Right ventricle myocardium superior (tissue), 1 donor: ENCODE data around the gene AGTPBP1. TPM values are rescaled to one million over a fixed set of nuclear protein-coding genes. Genes with fewer than 3 reads are reported as not detected.
"Not testable (repeated sequence)": the region's sequence is repeated elsewhere in the genome, so short reads cannot be mapped to it uniquely, and the experiment has no call there.

Experiments
- ATAC-seq: fragments of 200-7000 bp; cut with Tn5 transposase; one replicate; pipeline ENCODE4 v1.9.1; 2020; ENCODE audit warnings: mild to moderate bottlenecking; ENCODE audit not compliant: poor library complexity
- DNase-seq: peaks from one replicate; pipeline ENCODE4 v3.0.0-alpha.2; 2020
- intact Hi-C: fragments of 100-400 bp; cut with DNase I; formaldehyde crosslinking; loops from one replicate; pipeline ENCODE4 v1.11.2; 2022
- total RNA-seq: library from RNA; stranded (reverse); fragmentation: NEBNext Ultra II Directional; extraction: Animal tissue kit (Norgen Biotek cat#: 25700); gene quantifications from one replicate; pipeline ENCODE4 v1.2.1, GENCODE V29; 2021
- donor health status: DM: no; HTN: yes; CAD: no; lungs with severe emphysema.

The AGTPBP1 gene
- total RNA-seq, 1 donor from 2014 or later = 78.3 TPM

- ATAC-seq (no peak), DNase-seq (no peak)
- intact Hi-C loops = no loop called here
Observed at GRCh38 chr9:85575868-85576267, 165.9 kb downstream of the AGTPBP1 start.

GRCh38 chr9:85573546-85573945, 168.2 kb downstream of the AGTPBP1 start:
- ATAC-seq, intact Hi-C loops, DNase-seq: not testable (repeated sequence)

- intact Hi-C loops, DNase-seq: not testable (repeated sequence)
Observed at GRCh38 chr9:85572917-85573316, 168.8 kb downstream of the AGTPBP1 start.

DNA sequence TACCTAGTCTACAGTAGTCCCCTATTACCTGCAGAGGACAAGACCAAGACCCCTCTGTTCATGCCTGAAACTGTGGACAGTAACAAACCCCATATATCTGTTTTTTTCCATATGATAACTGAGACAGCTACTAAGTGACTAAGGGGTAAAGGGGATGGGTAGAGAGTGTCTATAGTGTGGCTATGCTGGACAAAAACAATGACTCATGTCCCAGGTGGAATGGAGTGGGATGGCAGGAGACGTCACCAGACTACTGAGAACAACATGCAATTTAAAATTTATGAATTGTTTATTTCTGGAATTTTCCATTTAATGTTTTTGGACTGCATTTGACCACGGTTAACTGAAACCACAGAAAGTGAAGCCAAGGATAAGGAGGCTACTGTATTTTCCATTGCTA, 171.8 kb downstream of the AGTPBP1 start:
- intact Hi-C loops = no loop called here

More at GRCh38 chr9:85572917-85573316, 168.8 kb downstream of the AGTPBP1 start:
- ATAC-seq = not testable (repeated sequence)

DNA sequence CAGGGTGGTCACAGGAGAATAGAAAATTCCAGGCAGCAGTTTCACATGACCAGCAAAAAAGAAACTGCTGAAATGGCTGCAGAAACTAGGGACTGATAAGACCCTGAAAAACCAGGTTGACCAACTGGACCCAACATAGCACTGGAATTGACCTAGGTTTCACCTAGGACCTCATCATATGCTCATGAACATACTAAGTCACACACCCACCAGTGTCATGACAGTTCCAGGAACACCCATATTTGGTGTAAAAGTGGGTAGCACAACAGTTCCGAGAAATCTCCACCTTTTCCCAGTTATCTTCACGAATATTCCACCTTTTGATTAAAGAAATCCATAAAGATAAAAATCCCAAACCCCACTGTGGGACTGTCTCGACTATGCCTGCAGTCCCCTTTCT, 182.2 kb downstream of the AGTPBP1 start:
- DNase-seq = no peak
- no peak for ATAC-seq
- intact Hi-C loops = no loop called here

More for the DNA sequence above, 171.8 kb downstream of the AGTPBP1 start:
- ATAC-seq (no peak), DNase-seq (no peak)

DNA sequence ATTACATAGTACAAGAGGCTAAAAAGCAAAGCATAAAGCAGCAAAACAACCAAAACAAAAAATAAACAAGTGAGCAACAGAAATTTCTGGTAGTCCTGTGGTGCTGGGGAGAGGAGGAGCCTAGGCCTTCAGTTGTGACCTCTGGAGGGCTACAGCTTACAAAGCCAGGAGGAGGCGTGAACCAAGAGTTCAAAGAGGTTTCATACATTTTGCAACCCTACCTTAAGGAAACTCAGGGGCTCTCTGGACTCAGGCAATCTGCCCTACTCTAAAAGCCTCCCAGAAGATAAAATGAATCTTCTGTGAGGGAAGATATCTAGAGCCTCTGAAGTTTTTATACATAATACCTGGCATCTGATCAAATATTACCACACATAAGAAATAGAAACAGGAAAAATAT, 187.4 kb downstream of the AGTPBP1 start:
- no peak for DNase-seq
- no peak for ATAC-seq
- intact Hi-C loops = no loop called here

- ATAC-seq (no peak), DNase-seq (no peak)
- intact Hi-C loops = no loop called here
Observed at GRCh38 chr9:85553475-85553874, 188.3 kb downstream of the AGTPBP1 start.

GRCh38 chr9:85547599-85547998, 194.2 kb downstream of the AGTPBP1 start:
- DNase-seq = no peak
- ATAC-seq = no peak
- intact Hi-C loops = no loop called here

DNA sequence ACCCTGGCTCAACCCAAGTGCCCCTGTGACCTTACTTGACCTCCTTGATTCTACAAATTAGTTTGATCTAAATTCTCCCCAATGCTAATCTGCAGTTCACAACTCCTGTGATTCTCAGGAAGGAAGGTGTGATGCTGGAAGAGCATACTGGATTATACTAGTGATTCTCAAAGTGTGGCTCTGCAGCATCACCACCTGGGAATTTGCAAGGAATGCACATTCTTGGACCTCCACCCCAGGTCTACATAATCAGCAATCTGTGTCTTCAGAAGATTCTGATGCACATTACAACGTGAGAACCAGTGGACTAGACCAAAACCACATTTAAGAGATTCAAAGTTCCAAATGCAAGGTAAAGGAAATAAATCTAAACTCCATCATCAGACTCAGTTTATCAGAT, 198.6 kb downstream of the AGTPBP1 start:
- intact Hi-C loops = no loop called here
- ATAC-seq = no peak

DNA sequence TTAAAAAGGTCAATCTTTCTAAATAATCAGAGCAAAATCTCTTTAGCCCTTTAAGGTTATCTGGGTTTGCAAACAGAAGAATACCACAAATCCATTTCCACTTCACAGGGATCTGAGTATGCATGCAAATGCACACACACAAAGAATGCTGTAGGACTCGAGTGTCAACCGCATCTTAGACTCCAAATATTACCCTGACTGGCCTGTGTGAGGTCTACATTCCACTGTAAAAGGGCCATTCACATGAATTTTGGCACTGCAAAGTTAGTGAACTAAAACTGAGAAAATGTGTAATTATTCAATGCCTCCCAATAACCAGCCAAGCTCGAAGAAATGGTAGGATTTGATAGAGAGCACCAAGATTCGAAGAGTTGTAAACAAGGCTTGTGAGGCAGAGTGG, 199.9 kb downstream of the AGTPBP1 start:
- intact Hi-C loops = no loop called here
- DNase-seq (no peak), ATAC-seq (no peak)

More for the DNA sequence above, 198.6 kb downstream of the AGTPBP1 start:
- DNase-seq = no peak

- no peak for DNase-seq
- ATAC-seq = no peak
- intact Hi-C loops = no loop called here
Observed at GRCh38 chr9:85536514-85536913, 205.2 kb downstream of the AGTPBP1 start.

DNA sequence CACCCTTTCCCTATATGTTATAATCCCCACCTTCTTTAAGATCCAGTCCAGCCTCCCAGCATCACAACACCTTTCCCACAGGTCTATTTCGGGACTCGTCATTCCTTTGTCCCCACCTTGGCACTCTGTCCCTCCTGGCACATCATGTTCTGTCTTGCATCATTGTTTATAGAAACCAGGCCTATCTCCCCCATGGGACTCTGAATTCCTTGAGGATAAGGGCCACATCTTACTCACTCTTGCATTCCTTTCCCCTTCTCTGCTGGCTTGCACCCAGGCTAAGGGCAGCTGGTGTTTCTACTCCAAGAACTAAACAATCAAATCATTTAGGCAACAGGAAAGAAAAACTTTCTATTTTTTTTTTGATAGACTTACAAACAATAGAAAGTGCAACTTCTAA, 205.7 kb downstream of the AGTPBP1 start:
- peak; percentile 59 for ATAC-seq
- intact Hi-C loops = no loop called here
- peak; percentile 49 for DNase-seq

DNA sequence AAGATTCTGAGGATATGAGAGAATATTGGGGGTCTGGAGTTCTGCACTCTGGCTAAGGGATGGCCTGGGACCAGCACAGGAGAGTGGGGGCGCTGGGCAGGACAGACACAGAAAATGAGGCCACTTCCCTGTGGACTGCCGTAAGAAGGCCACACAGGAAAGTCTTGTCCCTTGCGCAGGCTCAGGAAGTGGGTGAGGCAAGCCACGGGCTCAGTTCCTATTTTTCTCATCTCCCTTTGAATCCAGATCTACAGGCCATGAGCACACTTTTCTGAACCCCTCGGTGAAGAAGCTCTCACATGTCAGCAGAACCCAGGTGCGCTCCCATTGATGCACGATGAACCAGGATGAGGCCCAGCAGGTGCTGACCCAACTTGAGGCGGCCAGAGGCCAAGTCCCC, 207.4 kb downstream of the AGTPBP1 start:
- ATAC-seq (peak; percentile 38), DNase-seq (no peak)
- intact Hi-C loops = no loop called here

- DNase-seq (no peak), ATAC-seq (no peak)
- intact Hi-C loops = no loop called here
Observed at GRCh38 chr9:85533538-85533937, 208.2 kb downstream of the AGTPBP1 start.

- no peak for ATAC-seq
- no peak for DNase-seq
- intact Hi-C loops = no loop called here
Observed at GRCh38 chr9:85530721-85531120, 211.0 kb downstream of the AGTPBP1 start.

- intact Hi-C loops = no loop called here
- DNase-seq (no peak), ATAC-seq (peak; percentile 47)
Observed at GRCh38 chr9:85528607-85529006, 213.1 kb downstream of the AGTPBP1 start.

- DNase-seq (no peak), ATAC-seq (peak; percentile 15)
- intact Hi-C loops = no loop called here
Observed at GRCh38 chr9:85528142-85528541, 213.6 kb downstream of the AGTPBP1 start.

DNA sequence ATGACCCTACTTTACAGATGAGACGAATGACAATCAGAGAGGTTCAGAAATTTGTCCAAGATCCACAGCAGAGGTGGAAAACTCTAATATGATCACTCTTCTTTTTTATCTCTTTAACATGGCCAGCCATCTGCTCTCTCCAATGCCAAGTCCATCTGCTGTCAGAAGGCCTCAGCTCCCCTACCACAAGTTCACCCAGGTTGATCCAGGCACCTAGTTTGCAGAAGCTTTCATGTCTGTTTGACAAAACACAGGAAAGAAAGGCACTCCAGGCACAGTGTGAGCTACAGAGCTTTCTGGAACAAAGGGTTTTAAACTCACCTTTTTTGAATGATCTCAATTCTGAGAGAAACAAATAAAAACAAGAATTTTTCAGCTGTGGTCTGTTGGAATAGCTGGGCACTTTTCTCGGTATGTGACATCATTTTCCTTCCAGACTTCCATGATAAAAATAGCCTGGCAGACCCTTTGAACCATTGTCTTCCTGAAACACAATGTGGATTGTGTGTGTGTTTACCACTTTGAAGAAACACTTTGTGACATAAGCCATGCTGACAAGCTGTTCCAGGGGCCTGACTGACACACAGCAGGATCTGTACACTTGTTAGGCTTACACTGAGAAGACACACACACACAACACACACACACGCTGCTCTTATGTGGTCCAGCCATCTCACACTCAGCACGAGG, 214.3 kb downstream of the AGTPBP1 start:
- ATAC-seq = peak; percentile 39
- intact Hi-C loops = no loop called here

DNA sequence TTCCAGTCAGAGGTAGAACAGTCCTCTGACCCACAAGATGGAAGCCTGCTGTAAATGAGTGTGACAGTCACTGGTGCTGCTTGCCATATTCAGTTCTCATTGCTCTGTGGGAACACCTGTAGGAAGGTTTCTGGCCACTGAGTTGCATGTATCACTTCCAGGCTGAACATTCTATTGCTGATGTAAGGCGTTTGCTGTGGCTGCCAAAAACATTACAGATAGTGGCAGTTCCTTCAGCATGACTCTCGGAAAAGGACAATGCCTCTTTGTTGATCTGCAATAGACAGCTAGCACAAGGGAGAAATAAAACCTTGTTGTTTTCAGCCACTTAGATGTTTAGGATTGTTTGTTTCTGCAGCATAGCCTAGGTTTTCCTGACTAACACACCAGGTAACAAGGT, 217.2 kb downstream of the AGTPBP1 start:
- intact Hi-C loops = no loop called here
- no peak for ATAC-seq

More for the DNA sequence above, 214.3 kb downstream of the AGTPBP1 start:
- no peak for DNase-seq

GRCh38 chr9:85523202-85523601, 218.6 kb downstream of the AGTPBP1 start:
- no peak for ATAC-seq
- DNase-seq = no peak
- intact Hi-C loops = no loop called here

More for the DNA sequence above, 217.2 kb downstream of the AGTPBP1 start:
- DNase-seq = no peak
